ENCODE data around the gene SRPK1. TPM values are rescaled to one million over a fixed set of nuclear protein-coding genes. Genes with fewer than 3 reads are reported as not detected.

The SRPK1 gene
- total and polyA plus RNA-seq, 2 of the 8 experiments (the other 6 are each of a cell fraction or from before 2014, with no cell fraction given) = 25.7 to 116 TPM

DNA sequence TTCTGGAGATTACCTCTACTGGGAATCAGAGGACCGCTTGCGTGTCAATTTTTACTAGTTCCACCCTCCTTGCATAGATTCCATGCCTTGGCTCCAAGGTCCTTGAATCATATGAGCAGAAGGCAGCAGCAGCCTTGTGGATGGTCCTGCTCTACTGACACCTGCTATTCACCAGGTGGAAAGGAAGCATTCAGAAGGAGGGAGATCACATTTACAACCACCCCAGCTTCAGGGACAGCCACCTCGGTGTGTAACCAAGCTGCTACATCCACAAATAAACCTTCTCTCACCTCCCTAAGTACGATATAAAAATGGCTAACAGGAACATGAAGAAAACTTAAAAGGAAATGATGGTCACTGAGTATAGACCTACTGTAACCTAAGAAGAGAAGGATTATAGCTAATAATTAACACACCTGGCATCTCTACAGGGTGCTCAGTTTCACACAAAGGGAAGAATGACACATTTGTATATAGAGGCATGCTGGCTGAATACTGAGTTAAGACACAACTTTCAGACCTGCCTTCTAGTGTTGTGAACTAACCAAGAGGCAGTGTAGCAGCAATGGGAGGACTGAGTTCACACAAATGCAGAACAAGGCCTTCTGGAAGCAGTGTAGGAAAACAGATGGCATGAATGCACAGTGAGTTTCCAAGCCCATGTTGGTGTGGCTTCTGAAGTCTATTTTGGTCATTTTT, 46.3 kb upstream of the SRPK1 start:
- Histone ChIP-seq H2BK120ac (replicated peaks; ENCODE audit: low read depth, low read length) (no peak overlapping the region), H3K56ac (replicated peaks; ENCODE audit: insufficient read length, low read depth, low read length) (no peak overlapping the region), H4K20me1 (replicated peaks in 1 of 2; ENCODE audit: control insufficient read depth in 1 of 2, insufficient read depth in 2 of 2, low read length in 2 of 2) (no peaks in the 10 kb centered on the region), H3K27me3 (replicated peaks in 1 of 4; ENCODE audit: control insufficient read depth in 3 of 4, extremely low read depth in 1 of 4, insufficient read depth in 3 of 4, low read length in 3 of 4) (no peaks in the 10 kb centered on the region), H3K79me1 (ENCODE audit: low read depth, low read length) (no peaks in the 10 kb centered on the region), H2AK5ac (ENCODE audit: low read depth, low read length) (no peak overlapping the region), H3K9me3 (ENCODE audit: insufficient read depth in 2 of 2, low read depth in 1 of 2, low read length in 1 of 2) (no peaks in the 10 kb centered on the region), H2BK12ac (ENCODE audit: low read depth, low read length) (peak overlapping the region; percentile 39; the same call in 1 of the 2 replicates), H4K91ac (replicated peaks; ENCODE audit: insufficient read length, low read length) (no peak overlapping the region), H4K5ac (ENCODE audit: insufficient read length, low read depth, low read length) (no peak overlapping the region), H3K23me2 (ENCODE audit: low read depth, low read length) (no peaks in the 10 kb centered on the region), H3K4me3 (ENCODE audit: extremely low read depth in 1 of 4, insufficient read depth in 2 of 4, low read depth in 3 of 4, low read length in 4 of 4) (no peak overlapping the region), H2BK20ac (ENCODE audit: low read length) (no peak overlapping the region), H3K18ac (ENCODE audit: extremely low read depth, low read length) (no peak overlapping the region), H3K23ac (ENCODE audit: insufficient read length) (no peak overlapping the region), H2BK15ac (ENCODE audit: low read length) (no peak overlapping the region), H2AFZ (ENCODE audit: low read length) (no peak overlapping the region; the same call in 1 of the 2 replicates), H3K4me1 (replicated peaks in 1 of 4; ENCODE audit: control insufficient read depth in 3 of 4, insufficient read depth in 4 of 4, low read length in 3 of 4) (peaks cover 0 to 5% (median 3%) of the 10 kb centered on the region in 4 experiments; a peak in 4 of 7 replicates), H3K79me2 (ENCODE audit: control insufficient read depth in 1 of 2, insufficient read depth in 2 of 2, low read length in 2 of 2) (no peaks in the 10 kb centered on the region), H3K36me3 (ENCODE audit: control insufficient read depth in 2 of 4, insufficient read depth in 4 of 4, low read length in 3 of 4) (no peaks in the 10 kb centered on the region), H3K27ac (ENCODE audit: low read depth, low read length) (no peak overlapping the region), H3K14ac (ENCODE audit: insufficient read length) (no peak overlapping the region), H3K4me2 (ENCODE audit: insufficient read depth in 1 of 2, low read depth in 2 of 2, low read length in 2 of 2) (no peak overlapping the region), H3K9ac (replicated peaks in 1 of 4; ENCODE audit: extremely low read depth in 1 of 4, low read depth in 3 of 4, low read length in 3 of 4) (no peak overlapping the region), H3K4ac (replicated peaks; ENCODE audit: insufficient read length, low read depth, low read length) (no peak overlapping the region), H4K8ac (ENCODE audit: extremely low read depth, insufficient read depth, low read length) (no peak overlapping the region), H2BK5ac (ENCODE audit: low read depth, low read length) (no peak overlapping the region)
- WGBS, 2 experiments (ENCODE audit: extremely low coverage in 1 of 2, insufficient coverage in 1 of 2, insufficient read length in 1 of 2, insufficient replicate concordance in 2 of 2, low coverage in 1 of 2, low lambda C conversion rate in 2 of 2, missing lambda C conversion rate in 1 of 2) = 64% methylated on average over 4 of the region's 4 CpGs; no CpG with 5 or more reads in 1 of the 2 experiments
- POLR2A ChIA-PET (ENCODE audit: partially characterized antibody) = interaction anchor here (1.0 kb wide), 1 partner anchor 9 kb away, joined by 3 read pairs; no protein-coding TSS in a partner anchor
- FAIRE-seq (no peak), DNase-seq (ENCODE audit: low read depth in 1 of 2, low spot score in 2 of 2) (no peak)
- CTCF ChIA-PET (ENCODE audit: partially characterized antibody) = interaction anchor here (0.6 to 2.8 kb wide), 4 partner anchors 11 to 1068 kb away, joined by 3 to 12 read pairs (median 4); no protein-coding TSS in a partner anchor
- TF ChIP-seq RAD21 (IDR thresholded peaks at IDR 0.05 in 1 of 2, conservative IDR thresholded peaks at IDR 0.05 in 1 of 2; ENCODE audit: low read depth in 2 of 2, low read length in 2 of 2) (no peak), RNF2 (IDR thresholded peaks at IDR 0.05; ENCODE audit: borderline replicate concordance, low read depth, low read length, missing control alignments, poor library complexity, severe bottlenecking) (no peak), CTBP2 (IDR thresholded peaks at IDR 0.05; ENCODE audit: borderline replicate concordance, insufficient read depth, insufficient read length, low read length) (no peak), POLR2AphosphoS5 (IDR thresholded peaks at IDR 0.05; ENCODE audit: low read depth, low read length) (no peak), CEBPB (IDR thresholded peaks at IDR 0.05; ENCODE audit: low read depth, low read length) (no peak), BACH1 (IDR thresholded peaks at IDR 0.05; ENCODE audit: low read length) (no peak), NANOG (IDR thresholded peaks at IDR 0.05; ENCODE audit: insufficient read depth, low read depth, low read length, poor library complexity, severe bottlenecking) (no peak), SP2 (IDR thresholded peaks at IDR 0.05; ENCODE audit: low read length) (no peak)
- TF ChIP-seq, protein P1, sequence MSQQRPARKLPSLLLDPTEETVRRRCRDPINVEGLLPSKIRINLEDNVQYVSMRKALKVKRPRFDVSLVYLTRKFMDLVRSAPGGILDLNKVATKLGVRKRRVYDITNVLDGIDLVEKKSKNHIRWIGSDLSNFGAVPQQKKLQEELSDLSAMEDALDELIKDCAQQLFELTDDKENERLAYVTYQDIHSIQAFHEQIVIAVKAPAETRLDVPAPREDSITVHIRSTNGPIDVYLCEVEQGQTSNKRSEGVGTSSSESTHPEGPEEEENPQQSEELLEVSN (IDR thresholded peaks at IDR 0.05) = no peak
